Muscle of leg (tissue), 11 donors: ENCODE data around the gene URI1. TPM values are rescaled to one million over a fixed set of nuclear protein-coding genes. Genes with fewer than 3 reads are reported as not detected.

Experiments used
- DNase-seq: peaks from one replicate; pipeline ENCODE4 v3.0.0; 2013
- H3K27ac ChIP-seq: one replicate; pipeline ENCODE4 v1.5.1; 2013; ENCODE audit warnings: mild to moderate bottlenecking, low read length, control low read depth
- H3K27me3 ChIP-seq: one replicate; pipeline ENCODE4 v1.6.1; 2013; ENCODE audit warnings: low read length; ENCODE audit not compliant: control insufficient read depth, insufficient read depth
- H3K36me3 ChIP-seq: one replicate; pipeline ENCODE4 v1.6.1; 2013; ENCODE audit warnings: low read length; ENCODE audit not compliant: control insufficient read depth, insufficient read depth
- H3K4me1 ChIP-seq: one replicate; pipeline ENCODE4 v1.6.1; 2013; ENCODE audit warnings: low read length; ENCODE audit not compliant: control insufficient read depth, insufficient read depth
- H3K4me3 ChIP-seq: one replicate; pipeline ENCODE4 v1.5.1; 2013; ENCODE audit warnings: low read length, control low read depth
- H3K9me3 ChIP-seq: replicated peaks from 2 replicates; pipeline ENCODE4 v1.6.1; 2013; ENCODE audit warnings: low read depth, low read length; ENCODE audit not compliant: control insufficient read depth
- WGBS: methylation state at CpG from one replicate; pipeline ENCODE4 v1.1.5; 2013; ENCODE audit warnings: missing lambda C conversion rate; ENCODE audit not compliant: insufficient coverage; 5-methylcytosine and 5-hydroxymethylcytosine counted together
- polyA plus RNA-seq, 8 donors: library from polyadenylated mRNA; unstranded; fragments of 120-200 nt; gene quantifications; one replicate each; pipeline versions ENCODE4 v1.2.1 to v1.2.3, GENCODE V29; 2013; ENCODE audit warnings: inconsistent platforms in 1 of 8, low replicate concordance in 1 of 8; ENCODE audit not compliant: insufficient read length in 8 of 8, insufficient read depth in 1 of 8
- total RNA-seq: library from RNA; stranded (reverse); fragments of 120-200 nt; gene quantifications from one replicate; pipeline ENCODE4 v1.2.4, GENCODE V29; 2013

The URI1 gene
- total and polyA plus RNA-seq, 9 donors: 58.2 to 88.1 (median 73.5) TPM

DNA sequence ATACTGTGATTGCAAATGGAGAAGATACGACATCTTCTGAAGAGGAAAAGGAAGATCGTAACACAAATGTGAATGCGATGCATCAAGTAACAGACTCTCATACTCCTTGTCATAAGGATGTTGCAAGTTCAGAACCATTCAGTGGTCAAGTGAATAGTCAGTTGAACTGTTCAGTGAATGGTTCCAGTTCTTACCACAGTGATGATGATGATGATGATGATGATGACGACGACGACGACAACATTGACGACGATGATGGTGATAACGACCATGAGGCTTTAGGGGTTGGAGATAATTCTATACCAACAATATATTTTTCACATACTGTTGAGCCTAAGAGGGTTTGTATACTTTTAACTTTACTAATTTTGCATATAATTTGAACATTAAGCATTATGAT is 67.0 kb downstream of the URI1 start:
- no peak overlapping the region for H3K27ac ChIP-seq
- H3K9me3 ChIP-seq: no peaks in the 10 kb centered on the region
- no peak for DNase-seq
- H3K27me3 ChIP-seq: no peaks in the 10 kb centered on the region
- no peaks in the 10 kb centered on the region for H3K4me1 ChIP-seq
- no peak overlapping the region for H3K4me3 ChIP-seq
- peaks cover 16% of the 10 kb centered on the region for H3K36me3 ChIP-seq
- 100% methylated on average over 1 of the region's 10 CpGs for WGBS

DNA sequence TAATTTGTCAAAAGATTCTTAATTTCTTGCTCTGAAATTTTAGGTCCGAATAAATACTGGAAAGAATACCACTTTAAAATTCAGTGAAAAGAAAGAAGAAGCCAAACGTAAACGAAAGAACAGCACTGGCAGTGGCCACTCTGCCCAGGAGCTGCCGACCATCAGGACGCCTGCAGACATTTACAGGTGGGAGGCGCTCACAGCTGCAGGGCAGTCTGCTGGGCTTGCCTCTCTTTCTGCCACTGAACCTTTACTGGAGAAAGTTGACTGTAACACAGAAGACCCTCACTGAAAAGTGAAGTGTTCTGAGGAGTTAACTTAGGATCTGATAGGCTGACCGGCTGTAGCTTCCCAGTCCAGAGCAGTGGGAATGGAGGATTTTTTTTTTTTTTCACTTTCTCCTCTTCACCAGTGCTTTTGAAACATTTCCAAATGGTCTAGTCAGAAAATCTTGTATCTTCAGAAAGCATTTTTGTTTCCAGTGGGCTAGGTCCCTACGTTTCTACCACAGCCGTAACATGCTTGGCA is 69.1 kb downstream of the URI1 start:
- Histone ChIP-seq H3K27ac (no peak overlapping the region), H3K27me3 (no peaks in the 10 kb centered on the region), H3K4me3 (no peak overlapping the region), H3K36me3 (peaks cover 18% of the 10 kb centered on the region), H3K4me1 (no peaks in the 10 kb centered on the region), H3K9me3 (no peaks in the 10 kb centered on the region)
- 62% methylated on average over 5 of the region's 9 CpGs for WGBS
- no peak for DNase-seq

- Histone ChIP-seq H3K4me1 (no peaks in the 10 kb centered on the region), H3K4me3 (no peak overlapping the region), H3K27me3 (no peaks in the 10 kb centered on the region), H3K36me3 (peaks cover 20% of the 10 kb centered on the region), H3K27ac (no peak overlapping the region), H3K9me3 (no peaks in the 10 kb centered on the region)
- WGBS: no CpG with 5 or more reads among the region's 3 CpGs
- no peak for DNase-seq
Measured at GRCh38 chr19:30014770-30015169, 72.7 kb downstream of the URI1 start.

DNA sequence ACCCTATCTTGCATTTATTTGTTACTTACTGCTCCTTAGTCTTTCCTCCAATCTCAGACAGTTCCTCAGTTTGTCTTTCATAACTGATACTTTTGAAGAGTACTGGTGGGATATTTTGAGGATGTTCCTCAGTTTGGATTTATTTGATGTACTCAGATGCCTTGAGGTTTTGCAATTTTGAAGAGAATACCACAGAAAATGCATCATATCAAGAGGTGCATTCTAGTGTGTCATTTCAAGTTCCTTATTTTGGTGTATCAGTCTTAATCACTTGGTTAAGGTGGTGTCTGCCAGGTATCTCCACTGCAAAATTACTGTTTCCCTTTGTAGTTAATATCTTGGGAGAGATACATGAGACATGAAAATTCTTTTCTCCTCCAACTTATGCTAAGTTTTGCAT is 75.1 kb downstream of the URI1 start:
- H3K4me3 ChIP-seq: no peak overlapping the region
- no peak for DNase-seq
- H3K9me3 ChIP-seq: no peaks in the 10 kb centered on the region
- peaks cover 12% of the 10 kb centered on the region for H3K36me3 ChIP-seq
- H3K27me3 ChIP-seq: no peaks in the 10 kb centered on the region
- H3K4me1 ChIP-seq: no peaks in the 10 kb centered on the region
- H3K27ac ChIP-seq: no peak overlapping the region

GRCh38 chr19:30020189-30020588 is 78.2 kb downstream of the URI1 start:
- Histone ChIP-seq H3K4me1 (no peaks in the 10 kb centered on the region), H3K27me3 (no peaks in the 10 kb centered on the region), H3K9me3 (peaks cover 3% of the 10 kb centered on the region), H3K36me3 (peaks cover 8% of the 10 kb centered on the region), H3K27ac (no peak overlapping the region), H3K4me3 (no peak overlapping the region)
- no peak for DNase-seq
- no CpG with 5 or more reads among the region's 1 CpG for WGBS

DNA sequence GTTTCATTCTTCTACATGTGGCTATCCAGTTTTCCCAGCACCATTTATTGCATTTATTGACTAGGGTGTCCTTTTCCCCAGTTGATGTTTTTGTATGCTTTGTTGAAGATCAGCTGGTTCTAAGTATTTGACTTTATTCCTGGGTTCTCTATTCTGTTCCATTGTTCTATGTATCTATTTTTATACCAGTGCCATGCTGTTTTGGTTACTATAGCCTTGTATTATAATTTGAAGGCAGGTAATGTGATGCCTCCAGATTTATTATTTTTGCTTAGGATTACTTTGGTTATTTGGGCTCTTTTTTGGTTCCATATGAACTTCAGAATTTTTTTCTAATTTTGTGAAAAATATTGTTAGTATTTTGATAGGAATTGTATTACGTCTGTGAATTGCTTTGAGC is 80.6 kb downstream of the URI1 start:
- Histone ChIP-seq H3K4me3 (no peak overlapping the region), H3K27me3 (no peaks in the 10 kb centered on the region), H3K9me3 (peaks cover 3% of the 10 kb centered on the region), H3K36me3 (peaks cover 8% of the 10 kb centered on the region), H3K27ac (no peak overlapping the region), H3K4me1 (no peaks in the 10 kb centered on the region)
- WGBS: no CpG with 5 or more reads among the region's 1 CpG
- no peak for DNase-seq

GRCh38 chr19:30023330-30023729 is 81.3 kb downstream of the URI1 start:
- H3K9me3 ChIP-seq: peaks cover 3% of the 10 kb centered on the region
- H3K36me3 ChIP-seq: peaks cover 6% of the 10 kb centered on the region
- no peak overlapping the region for H3K4me3 ChIP-seq
- no peak for DNase-seq
- H3K27me3 ChIP-seq: no peaks in the 10 kb centered on the region
- no peak overlapping the region for H3K27ac ChIP-seq
- H3K4me1 ChIP-seq: no peaks in the 10 kb centered on the region

- Histone ChIP-seq H3K4me3 (no peak overlapping the region), H3K4me1 (no peaks in the 10 kb centered on the region), H3K27ac (no peak overlapping the region), H3K36me3 (no peaks in the 10 kb centered on the region), H3K9me3 (peaks cover 3% of the 10 kb centered on the region), H3K27me3 (no peaks in the 10 kb centered on the region)
- DNase-seq: no peak
Measured at GRCh38 chr19:30024091-30024490, 82.1 kb downstream of the URI1 start.

DNA sequence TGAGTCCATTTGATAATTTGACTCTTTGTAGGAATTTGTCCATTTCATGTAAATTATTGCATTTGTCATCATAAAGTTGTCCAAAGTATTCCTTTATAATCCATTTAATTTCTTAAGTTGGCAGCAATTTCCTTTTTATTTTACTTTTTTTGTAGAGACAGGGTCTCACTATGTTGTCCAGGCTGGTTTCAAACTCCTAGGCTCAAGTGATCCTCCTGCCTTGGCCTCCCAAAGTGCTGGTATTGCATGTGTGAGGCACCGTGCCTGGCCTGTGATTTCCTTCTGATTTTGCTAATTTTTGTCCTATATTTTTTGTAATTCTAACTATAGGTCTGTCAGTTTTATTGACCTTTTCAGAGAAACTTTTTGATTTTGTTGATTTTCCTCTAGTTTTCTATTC is 84.9 kb downstream of the URI1 start:
- no peaks in the 10 kb centered on the region for H3K27me3 ChIP-seq
- H3K4me1 ChIP-seq: no peaks in the 10 kb centered on the region
- WGBS: no CpG with 5 or more reads among the region's 1 CpG
- no peak overlapping the region for H3K4me3 ChIP-seq
- H3K27ac ChIP-seq: no peak overlapping the region
- no peak for DNase-seq
- H3K36me3 ChIP-seq: no peaks in the 10 kb centered on the region
- peaks cover 3% of the 10 kb centered on the region for H3K9me3 ChIP-seq

GRCh38 chr19:30028118-30028991 is 86.3 kb downstream of the URI1 start:
- H3K36me3 ChIP-seq: no peaks in the 10 kb centered on the region
- H3K4me3 ChIP-seq: no peak overlapping the region
- no peaks in the 10 kb centered on the region for H3K4me1 ChIP-seq
- no CpG with 5 or more reads among the region's 2 CpGs for WGBS
- H3K27me3 ChIP-seq: no peaks in the 10 kb centered on the region
- no peaks in the 10 kb centered on the region for H3K9me3 ChIP-seq
- H3K27ac ChIP-seq: no peak overlapping the region
- DNase-seq: no peak

GRCh38 chr19:30028992-30029343 is 86.9 kb downstream of the URI1 start:
- Histone ChIP-seq H3K27me3 (no peaks in the 10 kb centered on the region), H3K4me1 (no peaks in the 10 kb centered on the region), H3K36me3 (no peaks in the 10 kb centered on the region), H3K27ac (no peak overlapping the region), H3K9me3 (no peaks in the 10 kb centered on the region), H3K4me3 (no peak overlapping the region)
- no CpG with 5 or more reads among the region's 1 CpG for WGBS
- DNase-seq: no peak
